CD4-positive, alpha-beta T cell (primary cell): ENCODE results near the gene CELF5. TPM values are rescaled to one million over a fixed set of nuclear protein-coding genes. Genes with fewer than 3 reads are reported as not detected.

Source experiments
- ATAC-seq: fragments of 200-7000 bp; cut with Tn5 transposase; one replicate; pipeline ENCODE4 v1.10.0; 2022; ENCODE audit warnings: mild to moderate bottlenecking; ENCODE audit not compliant: poor library complexity
- CTCF ChIA-PET: fragments of 350-600 bp; sonication (Branson Sonifier 250); formaldehyde crosslinking; loops from one replicate; lab custom pipeline; 2021; ENCODE audit warnings: antibody characterized with exemption, inconsistent platforms; lab: Charles Lee
- POLR2A ChIA-PET: fragments of 350-600 bp; sonication (Branson Sonifier 250); formaldehyde crosslinking; loops from one replicate; lab custom pipeline; 2021; ENCODE audit warnings: antibody characterized with exemption, inconsistent platforms; lab: Charles Lee
- DNase-seq, 14 experiments: peaks; one replicate each; pipeline ENCODE4 v3.0.0-alpha.2; 2013 to 2020; ENCODE audit warnings: mixed read lengths in 2 of 14
- H3K27ac ChIP-seq, 2 donors: one replicate each; pipeline versions ENCODE4 v1.5.1 to v1.7.0; 2013; ENCODE audit warnings: low read length in 2 of 2, low read depth in 1 of 2, mild to moderate bottlenecking in 1 of 2
- H3K27me3 ChIP-seq, 2 experiments: 1 replicate in 1 of 2; 2 replicates in 1 of 2; pipeline versions ENCODE4 v1.6.1 to v1.7.0; 2013; ENCODE audit warnings: low read length in 2 of 2, control low read depth in 1 of 2, mild to moderate bottlenecking in 1 of 2, moderate library complexity in 1 of 2; ENCODE audit not compliant: insufficient read depth in 2 of 2, control insufficient read depth in 1 of 2
- H3K36me3 ChIP-seq: one replicate; pipeline ENCODE4 v1.6.1; 2013; ENCODE audit warnings: low read length, control low read depth; ENCODE audit not compliant: insufficient read depth
- H3K4me1 ChIP-seq: one replicate; pipeline ENCODE4 v1.6.1; 2013; ENCODE audit warnings: low read length, control low read depth; ENCODE audit not compliant: insufficient read depth
- H3K4me3 ChIP-seq: one replicate; pipeline ENCODE4 v1.5.1; 2013; ENCODE audit warnings: mild to moderate bottlenecking, low read length, moderate library complexity
- H3K9me3 ChIP-seq, 2 experiments: 1 replicate in 1 of 2; 2 replicates in 1 of 2; pipeline versions ENCODE4 v1.6.1 to v1.7.0; 2013; ENCODE audit warnings: low read length in 2 of 2, mild to moderate bottlenecking in 2 of 2, control low read depth in 1 of 2, moderate library complexity in 1 of 2; ENCODE audit not compliant: control insufficient read depth in 1 of 2, insufficient read depth in 1 of 2
- H3K27ac Mint-ChIP-seq: one replicate; pipeline ENCODE4 v1.8.0; 2020; ENCODE audit warnings: mixed read lengths
- H3K27me3 Mint-ChIP-seq: one replicate; pipeline ENCODE4 v1.8.0; 2021; ENCODE audit warnings: mixed read lengths
- H3K36me3 Mint-ChIP-seq: one replicate; pipeline ENCODE4 v1.8.0; 2021; ENCODE audit warnings: low read depth, mixed read lengths
- H3K4me1 Mint-ChIP-seq: one replicate; pipeline ENCODE4 v1.8.0; 2021; ENCODE audit warnings: low read depth, mixed read lengths
- H3K4me3 Mint-ChIP-seq: one replicate; pipeline ENCODE4 v1.8.0; 2020; ENCODE audit warnings: mild to moderate bottlenecking, mixed read lengths
- H3K9me3 Mint-ChIP-seq: one replicate; pipeline ENCODE4 v1.8.0; 2020; ENCODE audit warnings: mixed read lengths
- intact Hi-C, 2 experiments: fragments of 100-400 bp; cut with DNase I in 1 of 2; cut with micrococcal nuclease in 1 of 2; formaldehyde crosslinking; loops; one replicate each; pipeline versions ENCODE4 v1.15.1 to v1.9.0; 2023 to 2025; cut with DNase I, micrococcal nuclease
- total RNA-seq, 174 experiments: library from RNA in 2 of 174; stranded (reverse) in 2 of 174; gene quantifications; one replicate each; pipeline ENCODE4 v1.2.3 and lab custom pipeline; 2021 to 2026
- TF ChIP-seq, protein P1 (sequence below): fragments of 200-600 bp; IDR thresholded peaks from one replicate; pipeline ENCODE4 v1.8.0; 2022; ENCODE audit warnings: antibody characterized with exemption, mild to moderate bottlenecking

CELF5 gene
- total RNA-seq, 2 experiments from 2014 or later: 0.36 TPM

GRCh38 chr19:3176715-3177501 is 47.6 kb upstream of the CELF5 start:
- H3K9me3 ChIP-seq: no peaks in the 10 kb centered on the region
- intact Hi-C loops: loop anchor here (1.0 to 5.0 kb wide), 2 partner anchors 8 to 130 kb away; partner anchors contain the start of gene NCLN (in 1 of the 2)
- peaks cover 38% of the 10 kb centered on the region for H3K4me1 ChIP-seq
- peaks cover 15% of the 10 kb centered on the region for H3K36me3 ChIP-seq
- no peaks in the 10 kb centered on the region for H3K9me3 Mint-ChIP-seq
- no peaks in the 10 kb centered on the region for H3K27me3 ChIP-seq
- DNase-seq (peak; percentile 40 to 86 (median 76)), ATAC-seq (peak; percentile 72)
- peaks cover 33% of the 10 kb centered on the region for H3K36me3 Mint-ChIP-seq
- TF ChIP-seq, protein P1, sequence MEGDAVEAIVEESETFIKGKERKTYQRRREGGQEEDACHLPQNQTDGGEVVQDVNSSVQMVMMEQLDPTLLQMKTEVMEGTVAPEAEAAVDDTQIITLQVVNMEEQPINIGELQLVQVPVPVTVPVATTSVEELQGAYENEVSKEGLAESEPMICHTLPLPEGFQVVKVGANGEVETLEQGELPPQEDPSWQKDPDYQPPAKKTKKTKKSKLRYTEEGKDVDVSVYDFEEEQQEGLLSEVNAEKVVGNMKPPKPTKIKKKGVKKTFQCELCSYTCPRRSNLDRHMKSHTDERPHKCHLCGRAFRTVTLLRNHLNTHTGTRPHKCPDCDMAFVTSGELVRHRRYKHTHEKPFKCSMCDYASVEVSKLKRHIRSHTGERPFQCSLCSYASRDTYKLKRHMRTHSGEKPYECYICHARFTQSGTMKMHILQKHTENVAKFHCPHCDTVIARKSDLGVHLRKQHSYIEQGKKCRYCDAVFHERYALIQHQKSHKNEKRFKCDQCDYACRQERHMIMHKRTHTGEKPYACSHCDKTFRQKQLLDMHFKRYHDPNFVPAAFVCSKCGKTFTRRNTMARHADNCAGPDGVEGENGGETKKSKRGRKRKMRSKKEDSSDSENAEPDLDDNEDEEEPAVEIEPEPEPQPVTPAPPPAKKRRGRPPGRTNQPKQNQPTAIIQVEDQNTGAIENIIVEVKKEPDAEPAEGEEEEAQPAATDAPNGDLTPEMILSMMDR: no peak
- POLR2A ChIA-PET: interaction anchor here (1.2 to 2.0 kb wide), 3 partner anchors 9 to 18 kb away, joined by 3 to 17 read pairs (median 5); partner anchors contain the start of gene NCLN
- H3K4me3 ChIP-seq: peak overlapping the region; percentile 52
- H3K4me3 Mint-ChIP-seq: peak overlapping the region; percentile 88
- H3K27ac Mint-ChIP-seq: peak overlapping the region; percentile 100
- peaks cover 32% of the 10 kb centered on the region for H3K4me1 Mint-ChIP-seq
- no peaks in the 10 kb centered on the region for H3K27me3 Mint-ChIP-seq
- H3K27ac ChIP-seq: peak overlapping the region; percentile 71 to 81
- CTCF ChIA-PET: interaction anchor here (1.1 to 1.2 kb wide), 2 partner anchors 13 to 48 kb away, joined by 3 read pairs; no protein-coding TSS in a partner anchor

- Mint-ChIP-seq H3K27me3 (no peaks in the 10 kb centered on the region), H3K9me3 (no peaks in the 10 kb centered on the region), H3K4me1 (peaks cover 38% of the 10 kb centered on the region), H3K36me3 (peaks cover 41% of the 10 kb centered on the region), H3K27ac (peak within 1 kb of the TSS; percentile 94), H3K4me3 (peak within 1 kb of the TSS; percentile 99)
- intact Hi-C loops: loop anchor here in 1 of 2 experiments (5.0 kb wide), 1 partner anchor 131 kb away; no protein-coding TSS in a partner anchor
- Histone ChIP-seq H3K4me3 (peak within 1 kb of the TSS; percentile 95), H3K27ac (peak within 1 kb of the TSS; percentile 84 to 85), H3K27me3 (no peaks in the 10 kb centered on the region), H3K9me3 (no peaks in the 10 kb centered on the region), H3K4me1 (peaks cover 46% of the 10 kb centered on the region), H3K36me3 (peaks cover 22% of the 10 kb centered on the region)
- ChIA-PET CTCF (no interaction called here), POLR2A (interaction anchor here (0.9 to 1.1 kb wide), 4 partner anchors 9 to 376 kb away, joined by 3 to 4 read pairs (median 3); no protein-coding TSS in a partner anchor)
- DNase-seq (peak; percentile 49 to 88 (median 76)), ATAC-seq (peak; percentile 63)
- TF ChIP-seq, protein P1: peak; percentile 46
Measured at GRCh38 chr19:3178377-3178972, 46.0 kb upstream of the CELF5 start, which contains the start of gene S1PR4. Gene S1PR4, plus strand, starts transcription at chr19:3178769. Its CDS starts 24 bp downstream, at chr19:3178793.

- intact Hi-C loops: loop anchor here in 1 of 2 experiments (5.0 kb wide), 1 partner anchor 132 kb away; no protein-coding TSS in a partner anchor
Measured at GRCh38 chr19:3178973-3179738, 45.3 kb upstream of the CELF5 start.

More at GRCh38 chr19:3178973-3179738, 45.3 kb upstream of the CELF5 start:
- Histone ChIP-seq H3K4me3 (peak overlapping the region; percentile 95), H3K27ac (peak overlapping the region; percentile 76 to 85), H3K36me3 (peaks cover 27% of the 10 kb centered on the region), H3K4me1 (peaks cover 53% of the 10 kb centered on the region), H3K27me3 (no peaks in the 10 kb centered on the region), H3K9me3 (no peaks in the 10 kb centered on the region)
- no peaks in the 10 kb centered on the region for H3K27me3 Mint-ChIP-seq
- TF ChIP-seq, protein P1: no peak
- H3K4me3 Mint-ChIP-seq: peak overlapping the region; percentile 99
- H3K27ac Mint-ChIP-seq: peak overlapping the region; percentile 94
- ATAC-seq (no peak), DNase-seq (peak in 5 of 14 experiments; percentile 27 to 65 (median 51))
- no peaks in the 10 kb centered on the region for H3K9me3 Mint-ChIP-seq
- peaks cover 44% of the 10 kb centered on the region for H3K4me1 Mint-ChIP-seq
- ChIA-PET CTCF (no interaction called here), POLR2A (interaction anchor here (0.9 to 2.3 kb wide), 6 partner anchors 8 to 375 kb away, joined by 3 to 6 read pairs (median 3); no protein-coding TSS in a partner anchor)
- H3K36me3 Mint-ChIP-seq: peaks cover 46% of the 10 kb centered on the region
